Trophoblast cell (in vitro differentiated cells and primary cell): ENCODE measurements around the gene KIAA0040. TPM values are rescaled to one million over a fixed set of nuclear protein-coding genes. Genes with fewer than 3 reads are reported as not detected.

ENCODE experiments used
- DNase-seq, 2 donors: peaks; one replicate each; pipeline ENCODE4 v3.0.0-alpha.2; 2016
- H2AFZ ChIP-seq: 2 replicates; pipeline ENCODE4 v1.6.1; 2013; ENCODE audit warnings: low read length, moderate library complexity, mild to moderate bottlenecking; ENCODE audit not compliant: insufficient read depth, poor library complexity
- H2AK5ac ChIP-seq: 2 replicates; pipeline ENCODE4 v1.6.1; 2013; ENCODE audit warnings: mild to moderate bottlenecking, low read length
- H2BK120ac ChIP-seq: 2 replicates; pipeline ENCODE4 v1.6.1; 2013; ENCODE audit warnings: low read length, mild to moderate bottlenecking, moderate library complexity; ENCODE audit not compliant: insufficient read depth, poor library complexity
- H2BK12ac ChIP-seq: 2 replicates; pipeline ENCODE4 v1.6.1; 2013; ENCODE audit warnings: mild to moderate bottlenecking, low read length, moderate library complexity
- H2BK5ac ChIP-seq: 2 replicates; pipeline ENCODE4 v1.6.1; 2013; ENCODE audit warnings: low read length, low read depth, moderate library complexity, mild to moderate bottlenecking; ENCODE audit not compliant: poor library complexity
- H3K14ac ChIP-seq: 2 replicates; pipeline ENCODE4 v1.6.1; 2013; ENCODE audit warnings: mild to moderate bottlenecking, low read length
- H3K18ac ChIP-seq: 2 replicates; pipeline ENCODE4 v1.6.1; 2013; ENCODE audit warnings: mild to moderate bottlenecking, low read length
- H3K23ac ChIP-seq: 2 replicates; pipeline ENCODE4 v1.6.1; 2013; ENCODE audit warnings: low read length
- H3K27ac ChIP-seq: 2 replicates; pipeline ENCODE4 v1.5.1; 2013; ENCODE audit warnings: low read depth, mild to moderate bottlenecking, inconsistent platforms, low read length, moderate library complexity
- H3K27me3 ChIP-seq: 2 replicates; pipeline ENCODE4 v1.6.1; 2013; ENCODE audit warnings: inconsistent platforms, mild to moderate bottlenecking, low read length, moderate library complexity; ENCODE audit not compliant: insufficient read depth
- H3K36me3 ChIP-seq, 2 experiments: 1 replicate in 1 of 2; 2 replicates in 1 of 2; pipeline ENCODE4 v1.6.1; 2013; ENCODE audit warnings: low read length in 2 of 2, mild to moderate bottlenecking in 2 of 2, moderate library complexity in 1 of 2; ENCODE audit not compliant: insufficient read depth in 2 of 2, control insufficient read depth in 1 of 2
- H3K4ac ChIP-seq: 2 replicates; pipeline ENCODE4 v1.6.1; 2013; ENCODE audit warnings: low read depth, mild to moderate bottlenecking, low read length, moderate library complexity
- H3K4me1 ChIP-seq, 2 experiments: 1 replicate in 1 of 2; 2 replicates in 1 of 2; pipeline ENCODE4 v1.6.1; 2013; ENCODE audit warnings: low read length in 2 of 2, mild to moderate bottlenecking in 2 of 2, moderate library complexity in 1 of 2; ENCODE audit not compliant: insufficient read depth in 2 of 2, control insufficient read depth in 1 of 2
- H3K4me2 ChIP-seq: 2 replicates; pipeline ENCODE4 v1.6.1; 2013; ENCODE audit warnings: inconsistent platforms, mild to moderate bottlenecking, low read length, moderate library complexity
- H3K4me3 ChIP-seq: 2 replicates; pipeline ENCODE4 v1.5.1; 2013; ENCODE audit warnings: mild to moderate bottlenecking, low read depth, low read length, inconsistent platforms
- H3K79me1 ChIP-seq: one replicate; pipeline ENCODE4 v1.6.1; 2013; ENCODE audit warnings: low read length
- H3K79me2 ChIP-seq: 2 replicates; pipeline ENCODE4 v1.6.1; 2013; ENCODE audit warnings: low read length, mild to moderate bottlenecking; ENCODE audit not compliant: control insufficient read depth, insufficient read depth, poor library complexity
- H3K9ac ChIP-seq: 2 replicates; pipeline ENCODE4 v1.6.1; 2013; ENCODE audit warnings: mild to moderate bottlenecking, low read length
- H3K9me3 ChIP-seq: 2 replicates; pipeline ENCODE4 v1.6.1; 2013; ENCODE audit warnings: low read depth, mild to moderate bottlenecking, control low read depth, inconsistent platforms, low read length; ENCODE audit not compliant: insufficient read depth
- H4K12ac ChIP-seq: 2 replicates; pipeline ENCODE4 v1.6.1; 2013; ENCODE audit warnings: low read depth, mild to moderate bottlenecking, low read length, moderate library complexity
- H4K8ac ChIP-seq: 2 replicates; pipeline ENCODE4 v1.6.1; 2013; ENCODE audit warnings: low read depth, mild to moderate bottlenecking, low read length, moderate library complexity
- H4K91ac ChIP-seq: one replicate; pipeline ENCODE4 v1.6.1; 2013; ENCODE audit warnings: low read depth, mild to moderate bottlenecking, low read length, moderate library complexity
- WGBS: extraction: QIAGEN DNeasy Blood & Tissue Kit; methylation state at CpG from one replicate; pipeline ENCODE4 v1.1.7; 2013; ENCODE audit warnings: missing lambda C conversion rate; ENCODE audit not compliant: insufficient read length, insufficient coverage; ENCODE audit errors: extremely low coverage; 5-methylcytosine and 5-hydroxymethylcytosine counted together
- polyA plus RNA-seq: library from polyadenylated mRNA; stranded (reverse); fragments of 200-250 nt; gene quantifications from 2 replicates; pipeline ENCODE4 v1.2.3, GENCODE V29; 2013

Gene KIAA0040
- 101 and 110 TPM in 2 replicates for polyA plus RNA-seq

GRCh38 chr1:175192630-175193526 is at the start of gene KIAA0040:
Gene KIAA0040, minus strand, starts transcription at chr1:175192776. Its CDS starts 31,763 bp downstream, at chr1:175161013.
- Histone ChIP-seq H3K27me3 (no peaks in the 10 kb centered on the region), H2BK120ac (peak within 1 kb of the TSS; percentile 77), H4K91ac (peak within 1 kb of the TSS; percentile 84), H2BK12ac (peak within 1 kb of the TSS; percentile 82), H3K9ac (peak within 1 kb of the TSS; percentile 87), H3K14ac (peak within 1 kb of the TSS; percentile 93), H2BK5ac (peak within 1 kb of the TSS; percentile 78), H3K79me1 (peaks cover 22% of the 10 kb centered on the region), H4K8ac (peak within 1 kb of the TSS; percentile 84), H2AFZ (peak within 1 kb of the TSS; percentile 95), H3K4me1 (peaks cover 15 to 24% of the 10 kb centered on the region in 2 experiments), H3K79me2 (peaks cover 11% of the 10 kb centered on the region), H3K27ac (peak within 1 kb of the TSS; percentile 67), H3K4ac (peak within 1 kb of the TSS; percentile 73), H4K12ac (peak within 1 kb of the TSS; percentile 92), H3K9me3 (no peaks in the 10 kb centered on the region), H3K23ac (no peak within 1 kb of the TSS), H3K4me2 (peak within 1 kb of the TSS; percentile 68), H3K4me3 (peak within 1 kb of the TSS; percentile 70), H3K18ac (peak within 1 kb of the TSS; percentile 81), H3K36me3 (peaks cover 0 to 3% of the 10 kb centered on the region in 2 experiments), H2AK5ac (peak within 1 kb of the TSS; percentile 52)
- no CpG with 5 or more reads among the region's 62 CpGs for WGBS
- DNase-seq: peak; percentile 78 to 80

GRCh38 chr1:175237389-175237788 is 44.8 kb upstream of the KIAA0040 start:
- Histone ChIP-seq H3K4me3 (no peak overlapping the region), H4K8ac (no peak overlapping the region), H4K12ac (no peak overlapping the region), H3K79me2 (no peaks in the 10 kb centered on the region), H2BK5ac (no peak overlapping the region), H4K91ac (no peak overlapping the region), H3K18ac (no peak overlapping the region), H3K4ac (no peak overlapping the region), H3K27ac (no peak overlapping the region), H3K23ac (no peak overlapping the region), H2BK120ac (no peak overlapping the region), H2BK12ac (no peak overlapping the region), H3K27me3 (no peaks in the 10 kb centered on the region), H2AFZ (no peak overlapping the region), H3K4me2 (no peak overlapping the region), H3K9me3 (peaks cover 2% of the 10 kb centered on the region), H3K14ac (no peak overlapping the region), H3K79me1 (no peaks in the 10 kb centered on the region), H2AK5ac (no peak overlapping the region), H3K9ac (no peak overlapping the region), H3K4me1 (no peaks in the 10 kb centered on the region), H3K36me3 (no peaks in the 10 kb centered on the region)
- no CpG with 5 or more reads among the region's 1 CpG for WGBS
- DNase-seq: no peak

DNA sequence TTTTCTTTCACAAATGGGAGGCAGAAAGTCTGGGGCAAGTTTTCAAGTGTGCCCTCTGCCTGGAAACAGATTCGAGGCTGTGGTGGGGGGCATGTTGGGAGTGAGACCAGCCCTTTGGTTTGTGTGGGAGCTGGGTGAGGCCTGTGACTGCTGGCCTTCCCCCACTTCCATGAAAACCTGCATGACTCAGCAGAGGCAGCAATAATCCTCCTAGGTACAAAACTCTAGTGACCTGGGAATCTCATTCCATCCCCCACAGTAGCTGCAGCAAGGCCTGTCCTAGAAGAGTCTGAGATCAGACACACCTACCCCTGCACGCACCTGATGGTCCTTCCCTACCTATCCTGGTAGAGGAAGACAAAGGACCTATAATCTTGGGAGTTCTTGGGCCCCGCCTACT is 42.1 kb upstream of the KIAA0040 start:
- no peak overlapping the region for H3K4ac ChIP-seq
- WGBS: no CpG with 5 or more reads among the region's 3 CpGs
- no peaks in the 10 kb centered on the region for H3K36me3 ChIP-seq
- H2AFZ ChIP-seq: no peak overlapping the region
- no peak overlapping the region for H4K91ac ChIP-seq
- H3K9me3 ChIP-seq: peaks cover 2% of the 10 kb centered on the region
- H2BK5ac ChIP-seq: no peak overlapping the region
- H3K4me1 ChIP-seq: no peaks in the 10 kb centered on the region
- H3K18ac ChIP-seq: no peak overlapping the region
- H3K27ac ChIP-seq: no peak overlapping the region
- H3K27me3 ChIP-seq: no peaks in the 10 kb centered on the region
- H3K14ac ChIP-seq: no peak overlapping the region
- no peak overlapping the region for H4K8ac ChIP-seq
- DNase-seq: no peak
- H3K4me3 ChIP-seq: no peak overlapping the region
- no peak overlapping the region for H3K4me2 ChIP-seq
- H2BK12ac ChIP-seq: no peak overlapping the region
- no peaks in the 10 kb centered on the region for H3K79me2 ChIP-seq
- H3K79me1 ChIP-seq: no peaks in the 10 kb centered on the region
- no peak overlapping the region for H2BK120ac ChIP-seq
- H4K12ac ChIP-seq: no peak overlapping the region
- H2AK5ac ChIP-seq: no peak overlapping the region
- H3K23ac ChIP-seq: no peak overlapping the region
- H3K9ac ChIP-seq: no peak overlapping the region

DNA sequence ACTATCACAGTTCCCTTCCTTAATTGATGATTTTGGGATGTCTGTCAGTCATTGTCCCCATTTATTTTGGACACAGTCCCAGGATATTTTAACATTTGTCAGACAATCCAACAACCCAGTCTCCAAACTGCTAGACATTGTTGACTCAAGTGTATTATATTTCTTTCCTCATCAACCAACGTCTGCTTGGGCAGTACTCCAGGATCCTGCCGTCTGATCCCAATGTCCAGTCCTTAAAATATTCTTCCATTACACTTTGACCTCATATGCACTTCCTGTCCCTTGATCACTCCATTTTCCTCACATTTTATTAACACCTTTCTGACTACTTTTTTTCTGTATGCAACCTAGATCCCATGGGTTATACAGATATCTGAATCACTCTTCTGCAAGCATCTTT is 39.8 kb upstream of the KIAA0040 start:
- H3K27ac ChIP-seq: no peak overlapping the region
- H3K79me2 ChIP-seq: no peaks in the 10 kb centered on the region
- no peak overlapping the region for H4K8ac ChIP-seq
- no peaks in the 10 kb centered on the region for H3K4me1 ChIP-seq
- H3K4me2 ChIP-seq: no peak overlapping the region
- no peak overlapping the region for H4K91ac ChIP-seq
- WGBS: no CpG with 5 or more reads among the region's 2 CpGs
- H3K9ac ChIP-seq: no peak overlapping the region
- no peaks in the 10 kb centered on the region for H3K79me1 ChIP-seq
- H2BK5ac ChIP-seq: no peak overlapping the region
- H2AK5ac ChIP-seq: no peak overlapping the region
- no peak overlapping the region for H3K23ac ChIP-seq
- no peak overlapping the region for H3K14ac ChIP-seq
- no peak overlapping the region for H3K4me3 ChIP-seq
- no peak overlapping the region for H3K4ac ChIP-seq
- H4K12ac ChIP-seq: no peak overlapping the region
- H3K9me3 ChIP-seq: peaks cover 2% of the 10 kb centered on the region
- no peak overlapping the region for H2AFZ ChIP-seq
- no peak overlapping the region for H3K18ac ChIP-seq
- no peak for DNase-seq
- H3K27me3 ChIP-seq: no peaks in the 10 kb centered on the region
- no peak overlapping the region for H2BK12ac ChIP-seq
- no peaks in the 10 kb centered on the region for H3K36me3 ChIP-seq
- no peak overlapping the region for H2BK120ac ChIP-seq
